Osteocyte (in vitro differentiated cells): Measurements from ENCODE around the gene HMCN1. TPM values are rescaled to one million over a fixed set of nuclear protein-coding genes. Genes with fewer than 3 reads are reported as not detected.
"Not testable (repeated sequence)": the region's sequence is repeated elsewhere in the genome, so short reads cannot be mapped to it uniquely, and the experiment has no call there.

Source experiments
- DNase-seq: peaks from one replicate; pipeline ENCODE4 v3.0.0; 2021; ENCODE audit warnings: mixed read lengths; ENCODE audit not compliant: unreplicated experiment; ENCODE audit errors: extremely low spot score
- H3K27ac Mint-ChIP-seq: one replicate; pipeline ENCODE4 v1.8.0; 2021; ENCODE audit warnings: mild to moderate bottlenecking, mixed read lengths; ENCODE audit not compliant: unreplicated experiment
- H3K27me3 Mint-ChIP-seq: one replicate; pipeline ENCODE4 v1.8.0; 2021; ENCODE audit warnings: mixed read lengths; ENCODE audit not compliant: unreplicated experiment
- H3K36me3 Mint-ChIP-seq: one replicate; pipeline ENCODE4 v1.8.0; 2021; ENCODE audit warnings: mixed read lengths; ENCODE audit not compliant: unreplicated experiment
- H3K4me1 Mint-ChIP-seq: one replicate; pipeline ENCODE4 v1.8.0; 2021; ENCODE audit warnings: mixed read lengths; ENCODE audit not compliant: unreplicated experiment
- H3K4me3 Mint-ChIP-seq: one replicate; pipeline ENCODE4 v1.8.0; 2021; ENCODE audit warnings: mild to moderate bottlenecking, moderate library complexity, mixed read lengths; ENCODE audit not compliant: unreplicated experiment
- H3K9me3 Mint-ChIP-seq: one replicate; pipeline ENCODE4 v1.8.0; 2021; ENCODE audit warnings: mixed read lengths; ENCODE audit not compliant: unreplicated experiment
- total RNA-seq: library from RNA; stranded (reverse); gene quantifications from 2 replicates; pipeline ENCODE4 v1.2.1, GENCODE V29; 2021
- TF ChIP-seq, protein P1 (sequence below): fragments of 200-600 bp; sonication (generic); IDR thresholded peaks from 2 replicates; pipeline ENCODE4 v1.5.0; 2021; ENCODE audit warnings: antibody characterized with exemption, mild to moderate bottlenecking, moderate library complexity

HMCN1 gene
- total RNA-seq, 1 donor from 2014 or later: 91.4 TPM

DNA sequence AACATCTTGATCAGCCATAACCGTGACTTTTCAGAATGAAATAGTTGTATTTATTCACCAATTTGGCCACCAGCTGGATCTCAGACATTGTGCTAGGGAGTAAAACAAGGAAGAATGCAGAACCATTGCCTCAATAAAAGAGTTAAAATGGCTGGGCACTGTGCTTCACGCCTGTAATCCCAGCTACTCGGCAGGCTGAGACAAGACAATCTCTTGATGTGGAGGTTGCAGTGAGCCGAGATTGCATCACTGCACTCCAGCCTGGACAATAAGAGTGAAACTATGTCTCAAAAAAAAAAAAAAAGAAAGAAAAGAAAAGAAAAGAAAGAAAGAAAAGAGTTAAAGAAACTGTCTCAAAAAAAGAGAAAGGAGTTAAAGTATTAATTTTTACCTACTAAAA is 441.4 kb downstream of the HMCN1 start:
- Mint-ChIP-seq H3K4me3 (no peak overlapping the region), H3K27me3 (no peaks in the 10 kb centered on the region), H3K4me1 (peaks cover 17% of the 10 kb centered on the region), H3K36me3 (peaks cover 44% of the 10 kb centered on the region), H3K9me3 (peaks cover 8% of the 10 kb centered on the region), H3K27ac (no peak overlapping the region)
- no peak for DNase-seq
- TF ChIP-seq, protein P1, sequence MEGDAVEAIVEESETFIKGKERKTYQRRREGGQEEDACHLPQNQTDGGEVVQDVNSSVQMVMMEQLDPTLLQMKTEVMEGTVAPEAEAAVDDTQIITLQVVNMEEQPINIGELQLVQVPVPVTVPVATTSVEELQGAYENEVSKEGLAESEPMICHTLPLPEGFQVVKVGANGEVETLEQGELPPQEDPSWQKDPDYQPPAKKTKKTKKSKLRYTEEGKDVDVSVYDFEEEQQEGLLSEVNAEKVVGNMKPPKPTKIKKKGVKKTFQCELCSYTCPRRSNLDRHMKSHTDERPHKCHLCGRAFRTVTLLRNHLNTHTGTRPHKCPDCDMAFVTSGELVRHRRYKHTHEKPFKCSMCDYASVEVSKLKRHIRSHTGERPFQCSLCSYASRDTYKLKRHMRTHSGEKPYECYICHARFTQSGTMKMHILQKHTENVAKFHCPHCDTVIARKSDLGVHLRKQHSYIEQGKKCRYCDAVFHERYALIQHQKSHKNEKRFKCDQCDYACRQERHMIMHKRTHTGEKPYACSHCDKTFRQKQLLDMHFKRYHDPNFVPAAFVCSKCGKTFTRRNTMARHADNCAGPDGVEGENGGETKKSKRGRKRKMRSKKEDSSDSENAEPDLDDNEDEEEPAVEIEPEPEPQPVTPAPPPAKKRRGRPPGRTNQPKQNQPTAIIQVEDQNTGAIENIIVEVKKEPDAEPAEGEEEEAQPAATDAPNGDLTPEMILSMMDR: no peak

DNA sequence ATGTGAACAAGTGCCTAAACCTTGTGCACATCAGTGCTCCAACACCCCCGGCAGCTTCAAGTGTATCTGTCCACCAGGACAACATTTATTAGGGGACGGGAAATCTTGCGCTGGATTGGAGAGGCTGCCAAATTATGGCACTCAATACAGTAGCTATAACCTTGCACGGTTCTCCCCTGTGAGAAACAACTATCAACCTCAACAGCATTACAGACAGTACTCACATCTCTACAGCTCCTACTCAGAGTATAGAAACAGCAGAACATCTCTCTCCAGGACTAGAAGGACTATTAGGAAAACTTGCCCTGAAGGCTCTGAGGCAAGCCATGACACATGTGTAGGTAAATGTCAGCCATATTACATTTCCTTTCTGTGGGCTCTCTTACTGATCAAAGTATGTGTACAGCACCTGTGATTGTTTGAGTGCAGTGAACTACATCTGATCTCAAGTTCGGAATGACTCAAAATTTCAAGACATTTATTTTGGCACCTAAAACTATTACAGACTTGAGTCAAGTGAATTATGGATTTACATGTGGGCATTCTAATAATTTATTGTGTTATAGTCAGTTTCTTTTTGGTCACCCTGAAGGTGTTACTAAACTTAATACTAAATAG is 444.3 kb downstream of the HMCN1 start:
- Mint-ChIP-seq H3K4me3 (no peak overlapping the region), H3K36me3 (peaks cover 35% of the 10 kb centered on the region), H3K27me3 (no peaks in the 10 kb centered on the region), H3K9me3 (peaks cover 8% of the 10 kb centered on the region), H3K4me1 (peaks cover 46% of the 10 kb centered on the region), H3K27ac (no peak overlapping the region)
- TF ChIP-seq, protein P1: no peak
- no peak for DNase-seq

- Mint-ChIP-seq H3K9me3 (peaks cover 4% of the 10 kb centered on the region), H3K36me3 (peaks cover 30% of the 10 kb centered on the region), H3K4me3 (no peak overlapping the region), H3K27me3 (no peaks in the 10 kb centered on the region), H3K4me1 (peaks cover 53% of the 10 kb centered on the region), H3K27ac (no peak overlapping the region)
- TF ChIP-seq, protein P1: no peak
- no peak for DNase-seq
Observed at GRCh38 chr1:186179231-186179630, 445.0 kb downstream of the HMCN1 start.

DNA sequence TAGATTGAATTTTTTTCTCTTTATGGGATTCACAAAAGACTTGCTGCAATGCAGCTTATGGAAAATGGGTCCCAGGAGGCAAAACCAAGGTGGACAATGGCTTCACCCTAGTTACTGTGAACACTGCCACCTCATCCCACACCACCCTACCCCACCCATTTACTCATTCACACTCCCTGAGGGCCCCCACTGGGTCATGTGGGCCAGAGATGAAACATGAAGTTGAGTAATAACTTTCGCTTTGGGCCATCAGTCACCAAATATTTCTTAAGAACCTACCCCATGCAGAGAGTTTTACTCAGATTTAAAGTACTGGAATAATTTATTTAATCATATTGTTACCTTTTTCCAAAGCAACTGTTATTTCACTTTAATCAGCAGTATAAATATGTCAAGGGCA is 449.0 kb downstream of the HMCN1 start:
- H3K27ac Mint-ChIP-seq: peak overlapping the region; percentile 95
- H3K36me3 Mint-ChIP-seq: peaks cover 19% of the 10 kb centered on the region
- peaks cover 75% of the 10 kb centered on the region for H3K4me1 Mint-ChIP-seq
- H3K4me3 Mint-ChIP-seq: no peak overlapping the region
- DNase-seq: no peak
- H3K9me3 Mint-ChIP-seq: no peaks in the 10 kb centered on the region
- no peaks in the 10 kb centered on the region for H3K27me3 Mint-ChIP-seq
- TF ChIP-seq, protein P1: no peak

DNA sequence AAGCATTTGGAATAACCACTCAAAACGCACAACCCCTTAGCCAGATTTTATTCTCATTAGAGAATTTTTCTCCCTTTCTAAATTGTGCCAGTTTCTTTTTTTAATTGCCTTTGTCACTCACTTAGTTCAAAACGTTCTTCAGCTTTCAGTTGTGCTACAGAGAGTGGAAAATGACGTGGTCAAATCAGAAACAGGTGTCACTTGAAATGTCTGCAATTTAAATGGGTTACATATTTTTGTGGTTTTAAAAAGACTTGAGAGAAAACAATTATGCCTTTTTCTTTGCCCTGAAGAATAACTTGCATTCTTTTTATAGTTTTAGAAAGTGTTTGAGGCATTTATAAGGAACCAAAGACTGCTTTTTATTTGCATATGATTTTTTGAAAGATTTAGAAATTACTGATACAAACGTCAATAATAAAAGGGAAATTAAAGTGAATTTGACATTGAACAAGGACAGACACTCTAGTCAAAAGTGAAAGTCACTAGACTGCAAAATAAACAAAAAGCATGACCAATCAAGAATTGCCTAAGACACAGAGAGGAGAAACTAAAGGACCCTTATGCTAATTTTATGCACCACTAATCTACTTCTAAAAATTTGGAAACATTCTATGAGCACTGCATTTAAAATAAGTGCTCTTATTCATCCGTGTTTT is 449.9 kb downstream of the HMCN1 start:
- TF ChIP-seq, protein P1: no peak
- Mint-ChIP-seq H3K4me1 (peaks cover 83% of the 10 kb centered on the region), H3K9me3 (no peaks in the 10 kb centered on the region), H3K27me3 (no peaks in the 10 kb centered on the region), H3K36me3 (peaks cover 15% of the 10 kb centered on the region), H3K4me3 (peak overlapping the region; percentile 70), H3K27ac (peak overlapping the region; percentile 95)
- DNase-seq: no peak

GRCh38 chr1:186186251-186186650 is 452.1 kb downstream of the HMCN1 start:
- peaks cover 78% of the 10 kb centered on the region for H3K4me1 Mint-ChIP-seq
- not testable (repeated sequence) for DNase-seq, H3K36me3 Mint-ChIP-seq, H3K4me3 Mint-ChIP-seq, H3K9me3 Mint-ChIP-seq, H3K27me3 Mint-ChIP-seq, H3K27ac Mint-ChIP-seq
